ENCODE data around the gene LIPT1. TPM values are rescaled to one million over a fixed set of nuclear protein-coding genes. Genes with fewer than 3 reads are reported as not detected.

LIPT1 gene
- total RNA-seq, 8 experiments from 2014 or later, result 6.6 to 13.9 (median 10.0) TPM

- Histone ChIP-seq H3K4me1 (replicated peaks in 1 of 2) (peaks cover 10 to 17% of the 10 kb centered on the region in 2 donors), H3K4me3 (no peak overlapping the region), H3K27ac (no peak overlapping the region)
- WGBS, 10 experiments, result 64 to 100% (median 83%) methylated on average over 1 to 6 of the region's 7 CpGs
- no peak for ATAC-seq (replicated peaks in 6 of 8)
- in situ Hi-C loops (cut with MboI; ENCODE audit: low pct_unique_long_range_greater_than_20kb in 2 of 9, low sequenced_read_pairs in 9 of 9, unreplicated experiment in 9 of 9), result no loop called here
These were observed 2.4 kb upstream of the LIPT1 start for GRCh38 chr2:99152199-99152895.

GRCh38 chr2:99153921-99154604, 704 bp upstream of the LIPT1 start:
- Histone ChIP-seq H3K27ac (no peak overlapping the region), H3K4me3 (peak overlapping the region; percentile 55 to 78 (median 61)), H3K4me1 (replicated peaks in 1 of 2) (peaks cover 10 to 17% of the 10 kb centered on the region in 2 donors)
- in situ Hi-C loops (cut with MboI; ENCODE audit: low pct_unique_long_range_greater_than_20kb in 2 of 9, low sequenced_read_pairs in 9 of 9, unreplicated experiment in 9 of 9), result no loop called here
- ATAC-seq (replicated peaks in 6 of 8), result no peak
- WGBS, 10 experiments, result 0 to 74% (median 48%) methylated on average over 1 to 10 of the region's 12 CpGs

- 40 to 100% (median 78%) methylated on average over 1 of the region's 1 CpG; no CpG with 5 or more reads in 3 of the 10 experiments for WGBS, 10 experiments
- in situ Hi-C loops (cut with MboI; ENCODE audit: low pct_unique_long_range_greater_than_20kb in 2 of 9, low sequenced_read_pairs in 9 of 9, unreplicated experiment in 9 of 9), result no loop called here
- peaks cover 10 to 17% of the 10 kb centered on the region in 2 donors for H3K4me1 ChIP-seq (replicated peaks in 1 of 2)
- no peak overlapping the region for H3K4me3 ChIP-seq
- H3K27ac ChIP-seq, result no peak overlapping the region
- ATAC-seq (replicated peaks in 6 of 8), result no peak
These were observed 2.1 kb downstream of the LIPT1 start for GRCh38 chr2:99156891-99157290.

DNA sequence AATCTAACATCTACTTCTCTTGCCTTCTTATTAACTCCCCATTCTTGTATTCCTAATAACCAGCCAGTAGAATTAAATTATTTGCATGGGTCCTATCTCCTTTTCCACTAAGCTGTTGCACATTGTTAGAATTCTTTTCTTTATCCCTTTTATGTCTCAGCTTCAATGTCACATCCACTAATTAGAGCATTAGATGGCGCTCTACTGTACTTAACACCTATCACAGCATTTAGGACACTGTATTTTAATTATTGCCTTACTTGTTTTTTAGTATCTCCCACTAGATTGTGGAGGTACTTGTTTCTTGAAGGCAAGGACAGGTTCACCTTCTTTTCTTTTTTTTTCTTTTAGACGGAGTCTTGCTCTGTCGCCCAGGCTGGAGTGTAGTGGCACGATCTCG, 3.8 kb downstream of the LIPT1 start:
- H3K4me3 ChIP-seq, result no peak overlapping the region
- H3K4me1 ChIP-seq (replicated peaks in 1 of 2), result peaks cover 10 to 16% of the 10 kb centered on the region in 2 donors
- in situ Hi-C loops (cut with MboI; ENCODE audit: low pct_unique_long_range_greater_than_20kb in 2 of 9, low sequenced_read_pairs in 9 of 9, unreplicated experiment in 9 of 9), result no loop called here
- 83 to 100% (median 100%) methylated on average over 1 to 3 of the region's 5 CpGs; no CpG with 5 or more reads in 3 of the 10 experiments for WGBS, 10 experiments
- no peak for ATAC-seq (replicated peaks in 6 of 8)
- H3K27ac ChIP-seq, result no peak overlapping the region

DNA sequence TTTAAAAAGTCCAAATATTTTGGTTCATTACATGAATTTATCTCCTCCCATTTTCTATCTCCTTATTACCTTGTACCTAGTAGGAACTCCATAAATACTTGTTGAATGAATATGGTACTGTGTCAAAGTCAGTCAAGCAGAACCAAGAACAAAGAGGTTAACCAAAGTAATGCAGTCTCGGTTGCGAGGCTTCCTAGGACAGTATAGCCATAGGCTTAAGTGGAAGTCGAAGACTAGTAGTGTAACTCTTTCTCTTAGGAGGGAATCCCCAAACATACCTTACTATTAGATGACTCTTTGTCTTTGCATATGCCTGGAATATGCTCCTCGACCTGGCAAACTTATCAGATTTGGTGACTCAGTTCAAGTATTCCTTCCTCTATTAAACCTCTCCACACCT, 4.8 kb downstream of the LIPT1 start:
- H3K27ac ChIP-seq, result no peak overlapping the region
- peaks cover 6 to 11% of the 10 kb centered on the region in 2 donors for H3K4me1 ChIP-seq (replicated peaks in 1 of 2)
- ATAC-seq (replicated peaks in 6 of 8), result no peak
- 50 to 100% (median 90%) methylated on average over 1 to 4 of the region's 4 CpGs; no CpG with 5 or more reads in 1 of the 10 experiments for WGBS, 10 experiments
- in situ Hi-C loops (cut with MboI; ENCODE audit: low pct_unique_long_range_greater_than_20kb in 2 of 9, low sequenced_read_pairs in 9 of 9, unreplicated experiment in 9 of 9), result no loop called here
- H3K4me3 ChIP-seq, result no peak overlapping the region

DNA sequence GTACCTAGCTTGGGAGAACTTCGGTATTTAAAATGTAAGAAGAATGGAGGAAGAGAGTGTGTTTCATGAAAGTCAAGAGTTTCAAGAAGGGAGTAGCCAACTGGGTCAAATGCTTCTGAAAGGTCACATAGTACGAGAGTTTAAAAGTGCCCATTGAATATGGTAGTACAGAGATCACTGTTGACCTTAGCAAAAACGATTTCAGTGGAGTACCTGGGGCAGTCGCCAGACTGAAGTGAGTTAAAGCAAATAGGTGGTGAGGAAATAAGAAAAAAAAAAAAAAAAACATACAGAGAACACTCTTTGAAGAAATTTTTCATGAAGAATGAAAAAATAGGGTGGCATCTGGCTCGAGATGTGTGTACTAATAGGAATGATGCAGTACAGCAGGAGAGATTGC, 11.5 kb downstream of the LIPT1 start:
- ATAC-seq (replicated peaks in 6 of 8), result no peak
- Histone ChIP-seq H3K27ac (no peak overlapping the region), H3K4me3 (no peak overlapping the region), H3K4me1 (replicated peaks in 1 of 2) (no peaks in the 10 kb centered on the region)
- 72 to 96% (median 89%) methylated on average over 1 to 5 of the region's 5 CpGs; no CpG with 5 or more reads in 1 of the 10 experiments for WGBS, 10 experiments
- in situ Hi-C loops (cut with MboI; ENCODE audit: low pct_unique_long_range_greater_than_20kb in 2 of 9, low sequenced_read_pairs in 9 of 9, unreplicated experiment in 9 of 9), result no loop called here

- WGBS, 10 experiments, result 75 to 100% (median 96%) methylated on average over 1 of the region's 1 CpG; no CpG with 5 or more reads in 2 of the 10 experiments
- in situ Hi-C loops (cut with MboI; ENCODE audit: low pct_unique_long_range_greater_than_20kb in 2 of 9, low sequenced_read_pairs in 9 of 9, unreplicated experiment in 9 of 9), result no loop called here
- no peaks in the 10 kb centered on the region for H3K4me1 ChIP-seq (replicated peaks in 1 of 2)
- no peak overlapping the region for H3K4me3 ChIP-seq
- H3K27ac ChIP-seq, result no peak overlapping the region
- no peak for ATAC-seq (replicated peaks in 6 of 8)
These were observed 14.8 kb downstream of the LIPT1 start for GRCh38 chr2:99169534-99169933.

GRCh38 chr2:99171377-99172140, 16.8 kb downstream of the LIPT1 start:
- in situ Hi-C loops (cut with MboI; ENCODE audit: low pct_unique_long_range_greater_than_20kb in 2 of 9, low sequenced_read_pairs in 9 of 9, unreplicated experiment in 9 of 9), result no loop called here
- H3K4me3 ChIP-seq, result no peak overlapping the region
- no peak for ATAC-seq (replicated peaks in 6 of 8)
- H3K27ac ChIP-seq, result no peak overlapping the region
- no peaks in the 10 kb centered on the region for H3K4me1 ChIP-seq (replicated peaks in 1 of 2)
- WGBS, 10 experiments, result 83 to 100% (median 98%) methylated on average over 1 to 7 of the region's 8 CpGs

DNA sequence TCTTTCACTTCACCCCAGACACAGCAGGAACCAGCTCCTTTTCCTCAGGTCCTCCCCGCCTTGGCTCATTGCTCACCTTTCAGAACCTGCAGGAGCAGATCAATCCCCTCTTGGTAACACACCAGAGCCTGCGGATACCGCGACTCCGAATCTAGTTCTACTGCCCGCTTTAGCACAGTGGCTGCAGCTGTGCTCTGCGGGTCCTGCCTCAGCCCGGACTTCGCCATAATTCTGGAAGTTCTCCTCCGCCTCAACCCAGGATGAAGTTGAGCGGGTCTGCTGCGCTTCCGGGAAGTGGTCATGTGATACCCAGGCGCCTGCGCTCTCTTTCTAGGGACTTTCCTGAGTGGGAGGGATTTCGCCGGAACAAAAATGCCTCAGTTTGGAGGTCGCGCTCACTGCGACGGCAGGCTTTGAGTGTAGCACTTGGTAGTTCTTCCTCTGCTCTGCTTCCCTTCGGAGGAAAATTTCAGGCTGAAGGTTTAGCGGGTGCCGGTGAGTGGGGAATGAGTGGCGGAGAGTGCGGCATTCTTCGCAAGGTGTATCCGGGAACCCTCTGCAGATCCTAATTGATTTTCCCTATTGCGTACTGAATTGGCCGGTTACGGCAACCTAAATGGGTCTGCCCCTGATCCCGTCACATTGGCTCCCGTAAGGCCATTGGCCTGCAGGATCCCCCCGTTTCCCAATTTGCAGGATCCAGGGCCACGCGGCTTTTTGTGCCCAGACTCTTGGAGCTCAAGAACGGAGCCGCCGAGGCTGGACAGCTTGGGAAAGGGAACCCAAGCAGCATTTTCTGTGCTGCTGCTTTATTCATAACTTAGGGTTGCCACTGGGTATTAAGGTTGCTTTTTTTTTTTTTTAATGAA, 26.2 kb downstream of the LIPT1 start, which contains the start of the genes MITD1 and MRPL30:
Gene MITD1 (minus strand): TSS at position 304 of the 869 bp plus-strand sequence. CDS start 77 bp downstream, at position 227.
Gene MRPL30 (plus strand): TSS at position 430 of the 869 bp plus-strand sequence. CDS start 5,020 bp downstream, outside the sequence.
- 0 to 2% (median 0%) methylated on average over 2 to 22 of the region's 39 CpGs for WGBS, 10 experiments
- in situ Hi-C loops (cut with MboI; ENCODE audit: low pct_unique_long_range_greater_than_20kb in 2 of 9, low sequenced_read_pairs in 9 of 9, unreplicated experiment in 9 of 9), result loop anchor here in 1 of 9 experiments (25.0 kb wide), 1 partner anchor 306 kb away; the partner anchor contains the start of gene REV1
- peak; percentile 95 to 98 (median 97) for ATAC-seq (replicated peaks in 6 of 8)

DNA sequence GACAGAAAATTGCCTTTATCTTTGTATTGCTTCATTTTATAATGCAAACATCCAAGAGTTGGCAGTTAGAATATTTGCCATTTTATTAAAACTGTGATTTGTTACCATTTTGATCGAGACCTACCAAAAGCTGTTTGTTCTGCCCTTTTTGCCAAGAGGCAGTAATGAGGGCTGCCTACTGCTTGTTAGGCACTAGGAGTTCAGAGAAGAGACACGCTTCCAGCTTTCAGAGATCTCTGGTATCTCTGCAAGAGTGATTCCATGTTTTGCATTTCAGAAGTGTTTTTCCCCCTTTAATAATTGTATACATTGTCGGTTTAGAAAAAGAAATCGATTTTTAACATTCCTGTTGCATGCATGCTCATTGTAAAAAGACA, 26.8 kb downstream of the LIPT1 start:
- Histone ChIP-seq H3K4me1 (replicated peaks in 1 of 2) (peaks cover 11 to 15% of the 10 kb centered on the region in 2 donors), H3K27ac (peak overlapping the region; percentile 80), H3K4me3 (peak overlapping the region; percentile 68 to 91 (median 75))
- in situ Hi-C loops (cut with MboI; ENCODE audit: low pct_unique_long_range_greater_than_20kb in 2 of 9, low sequenced_read_pairs in 9 of 9, unreplicated experiment in 9 of 9), result loop anchor here in 1 of 9 experiments (25.0 kb wide), 1 partner anchor 306 kb away; the partner anchor contains the start of gene REV1
- 0 to 10% (median 0%) methylated on average over 1 to 4 of the region's 4 CpGs for WGBS, 10 experiments
- no peak for ATAC-seq (replicated peaks in 6 of 8)

More for the DNA sequence above, 26.2 kb downstream of the LIPT1 start, which contains the start of the genes MITD1 and MRPL30:
- H3K4me1 ChIP-seq (replicated peaks in 1 of 2), result peaks cover 11 to 15% of the 10 kb centered on the region in 2 donors
- peak within 1 kb of the TSS; percentile 68 to 91 (median 75) for H3K4me3 ChIP-seq
- peak within 1 kb of the TSS; percentile 80 for H3K27ac ChIP-seq

DNA sequence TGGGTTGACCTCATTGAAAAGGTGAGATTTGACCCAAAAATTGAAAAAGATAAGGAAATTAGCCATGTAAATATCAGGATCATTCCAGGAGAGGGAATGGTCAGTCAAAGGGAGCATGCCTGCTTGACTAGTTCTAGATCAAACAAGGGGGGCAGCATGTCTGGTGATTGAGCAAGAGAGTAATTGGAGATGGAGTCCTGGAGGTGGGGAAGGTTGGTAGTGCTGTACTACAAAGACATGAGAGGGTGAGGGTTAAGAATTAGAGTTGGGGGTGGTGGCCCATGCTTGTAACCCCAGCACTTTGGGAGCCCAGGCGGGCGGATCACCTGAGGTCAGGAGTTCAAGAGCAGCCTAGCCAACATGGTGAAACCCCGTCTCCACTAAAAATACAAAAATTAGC, 28.3 kb downstream of the LIPT1 start:
- 100% methylated on average over 1 to 2 of the region's 3 CpGs; no CpG with 5 or more reads in 6 of the 10 experiments for WGBS, 10 experiments
- H3K4me1 ChIP-seq (replicated peaks in 1 of 2), result peaks cover 11 to 15% of the 10 kb centered on the region in 2 donors
- in situ Hi-C loops (cut with MboI; ENCODE audit: low pct_unique_long_range_greater_than_20kb in 2 of 9, low sequenced_read_pairs in 9 of 9, unreplicated experiment in 9 of 9), result loop anchor here in 1 of 9 experiments (25.0 kb wide), 1 partner anchor 304 kb away; the partner anchor contains the start of gene REV1
- H3K4me3 ChIP-seq, result no peak overlapping the region
- ATAC-seq (replicated peaks in 6 of 8), result no peak
- no peak overlapping the region for H3K27ac ChIP-seq

DNA sequence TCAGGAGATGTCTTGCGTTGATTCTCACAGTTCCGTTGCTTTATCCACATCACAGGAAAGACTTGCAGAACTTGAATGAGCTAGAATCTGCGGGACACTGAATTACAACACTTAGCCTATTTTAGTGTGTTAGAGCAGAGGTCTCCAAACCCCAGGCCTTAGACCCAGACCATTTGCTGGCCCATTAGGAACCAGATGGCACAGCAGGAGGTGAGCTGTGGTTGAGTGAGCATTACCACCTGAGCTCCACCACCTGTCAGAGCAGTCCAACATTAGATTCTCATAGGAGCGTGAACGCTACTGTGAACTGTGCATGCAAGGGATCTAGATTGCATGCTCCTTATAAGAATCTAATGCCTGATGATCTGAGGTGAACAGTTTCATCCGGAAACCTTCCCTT, 30.0 kb downstream of the LIPT1 start:
- in situ Hi-C loops (cut with MboI; ENCODE audit: low pct_unique_long_range_greater_than_20kb in 2 of 9, low sequenced_read_pairs in 9 of 9, unreplicated experiment in 9 of 9), result loop anchor here in 1 of 9 experiments (25.0 kb wide), 1 partner anchor 302 kb away; the partner anchor contains the start of gene REV1
- 0 to 100% (median 68%) methylated on average over 1 to 6 of the region's 6 CpGs; no CpG with 5 or more reads in 1 of the 10 experiments for WGBS, 10 experiments
- H3K27ac ChIP-seq, result no peak overlapping the region
- no peak overlapping the region for H3K4me3 ChIP-seq
- ATAC-seq (replicated peaks in 6 of 8), result no peak
- H3K4me1 ChIP-seq (replicated peaks in 1 of 2), result peaks cover 9 to 14% of the 10 kb centered on the region in 2 donors
